HG02623 (cell line): ENCODE results near the gene ARHGAP23.
"Not testable (repeated sequence)": the region's sequence is repeated elsewhere in the genome, so short reads cannot be mapped to it uniquely, and the experiment has no call there.

Experiments
- ATAC-seq: cut with Tn5 transposase; IDR thresholded peaks from one replicate; pipeline ENCODE4 v1.9.1; 2021; ENCODE audit warnings: moderate library complexity; ENCODE audit not compliant: unreplicated experiment

The ARHGAP23 gene

DNA sequence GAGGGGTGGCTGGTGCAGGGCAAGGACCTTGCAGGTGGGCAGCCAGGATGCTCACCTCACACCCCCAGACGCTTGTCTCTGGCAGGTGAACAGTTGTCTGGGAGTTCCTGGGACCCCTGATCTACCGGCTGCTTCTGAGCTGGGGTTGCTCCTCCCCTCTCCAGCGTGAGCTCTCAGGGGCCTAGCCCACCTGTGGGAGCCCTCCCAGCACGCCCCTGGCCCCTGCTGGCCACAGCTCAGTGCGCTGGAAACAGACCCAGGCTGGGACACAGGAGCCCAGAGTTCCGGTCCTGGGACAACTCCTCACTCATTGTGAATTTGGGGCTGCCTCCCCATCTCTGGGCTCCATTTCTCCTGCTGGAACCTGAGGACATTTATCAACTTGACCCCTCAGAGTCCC is 30.3 kb downstream of the ARHGAP23 start:
- ATAC-seq, result no peak

DNA sequence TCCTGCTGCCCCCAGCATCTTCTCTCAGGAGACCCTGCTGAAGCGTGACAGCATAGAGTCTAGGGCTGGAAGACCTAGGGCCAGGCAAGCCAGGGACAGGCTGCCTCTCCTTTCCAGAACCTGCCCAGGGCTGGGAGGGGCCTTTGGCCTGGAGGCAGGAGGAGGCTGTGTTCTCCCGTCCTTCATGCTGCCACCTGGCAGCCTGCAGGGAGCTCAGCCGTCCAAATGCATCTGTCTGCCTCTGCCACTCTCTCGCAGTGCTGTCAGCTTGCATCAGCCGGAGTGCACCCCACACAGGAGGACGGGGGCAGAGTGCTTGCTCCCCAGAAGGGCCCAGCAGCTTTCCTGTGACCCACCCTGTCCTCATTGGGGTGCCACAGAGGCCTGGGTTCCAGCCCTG is 31.3 kb downstream of the ARHGAP23 start:
- ATAC-seq, result no peak

DNA sequence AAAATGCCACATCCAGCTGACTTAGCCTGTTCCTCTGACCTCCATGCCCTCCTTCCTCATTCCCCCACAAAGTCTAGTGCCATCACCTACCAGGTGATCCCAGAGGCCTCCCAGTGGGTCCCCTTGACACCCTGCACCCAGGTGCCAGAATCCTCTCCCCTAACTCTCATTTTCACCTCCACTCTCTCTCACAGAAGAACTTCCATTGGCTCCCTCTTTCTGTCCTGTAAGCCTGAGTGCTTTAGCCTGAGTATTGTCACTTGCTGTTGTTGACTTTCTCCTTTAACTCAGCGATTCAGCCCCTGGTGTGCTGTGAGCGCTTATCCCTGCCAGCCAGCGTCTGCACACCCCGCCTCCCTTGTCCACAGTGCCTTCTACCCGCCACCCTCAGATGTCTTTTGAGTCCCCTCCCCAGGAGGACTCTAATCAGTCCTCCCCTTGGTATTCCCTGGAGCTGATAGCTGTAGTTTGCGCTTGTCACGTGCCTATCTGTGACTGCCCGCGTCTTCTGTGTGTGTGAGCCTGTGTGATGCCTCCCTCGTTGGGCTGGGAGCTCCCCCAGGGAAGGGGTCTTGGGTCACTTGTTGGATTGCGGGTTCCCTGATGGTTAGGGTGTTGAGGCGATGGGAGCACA is 31.9 kb downstream of the ARHGAP23 start:
- ATAC-seq, result no peak

DNA sequence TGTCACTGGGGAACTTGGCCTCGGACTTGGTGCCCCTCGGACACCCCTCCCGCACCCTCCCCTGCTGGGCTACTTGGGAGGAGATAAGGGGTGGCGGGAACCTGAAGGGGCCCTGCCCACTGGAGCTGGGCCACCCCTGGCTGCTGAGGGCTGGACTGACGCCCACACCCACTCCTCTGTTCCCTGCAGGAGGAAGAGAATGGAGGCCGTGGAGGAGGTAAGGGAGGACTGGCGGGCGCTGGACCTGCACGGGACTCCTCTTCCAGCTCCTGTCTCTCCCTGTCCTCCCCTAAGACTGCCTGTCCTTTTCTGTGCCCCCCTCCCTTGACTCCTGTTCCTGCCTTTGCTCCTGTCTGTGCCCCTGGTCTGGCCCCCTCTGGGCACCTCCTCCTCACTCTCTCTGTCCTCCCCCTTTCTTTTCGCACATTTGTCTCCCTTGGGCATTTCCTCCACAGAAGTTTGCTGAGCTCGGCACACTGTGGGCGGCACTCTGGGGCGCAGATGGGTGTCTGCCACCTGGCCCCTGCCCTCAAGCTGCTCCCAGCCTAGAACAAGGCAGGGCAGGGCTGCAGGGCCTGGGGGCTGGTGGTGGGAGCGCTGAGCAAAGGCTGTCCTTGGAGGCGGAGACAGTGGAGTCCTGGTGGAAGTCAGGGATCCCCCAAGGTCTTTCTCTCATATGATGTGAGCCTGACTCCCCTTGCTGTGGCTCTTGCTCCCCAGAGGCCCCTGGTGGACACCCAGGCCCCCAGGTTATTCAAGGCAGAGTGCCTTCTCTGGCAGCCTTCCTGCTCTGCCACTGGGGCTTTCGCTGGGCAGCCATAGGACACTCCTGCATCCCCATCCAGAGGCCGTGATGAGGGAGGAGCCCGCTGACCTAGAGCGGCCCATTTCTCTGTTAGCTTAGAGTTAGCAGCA is 32.7 kb downstream of the ARHGAP23 start:
- no peak for ATAC-seq

DNA sequence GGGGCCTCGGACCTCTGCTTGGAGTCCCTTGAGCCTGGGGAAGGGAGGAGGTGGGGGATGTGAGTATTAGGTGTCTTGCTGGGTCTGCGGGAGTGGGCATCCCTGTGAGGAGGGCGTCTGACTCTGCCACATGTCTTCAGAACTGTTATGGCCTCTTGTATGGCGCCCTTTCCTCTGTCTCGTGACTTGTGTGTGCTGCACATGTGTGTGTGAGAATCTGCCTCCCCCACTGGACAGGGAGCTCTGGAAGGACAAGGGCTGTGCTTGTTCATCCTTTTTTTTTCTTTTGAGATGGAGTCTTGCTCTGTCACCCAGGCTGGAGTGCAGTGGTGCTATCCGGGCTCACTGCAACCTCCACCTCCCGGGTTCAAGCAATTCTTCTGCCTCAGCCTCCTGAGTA is 33.4 kb downstream of the ARHGAP23 start:
- no peak for ATAC-seq

DNA sequence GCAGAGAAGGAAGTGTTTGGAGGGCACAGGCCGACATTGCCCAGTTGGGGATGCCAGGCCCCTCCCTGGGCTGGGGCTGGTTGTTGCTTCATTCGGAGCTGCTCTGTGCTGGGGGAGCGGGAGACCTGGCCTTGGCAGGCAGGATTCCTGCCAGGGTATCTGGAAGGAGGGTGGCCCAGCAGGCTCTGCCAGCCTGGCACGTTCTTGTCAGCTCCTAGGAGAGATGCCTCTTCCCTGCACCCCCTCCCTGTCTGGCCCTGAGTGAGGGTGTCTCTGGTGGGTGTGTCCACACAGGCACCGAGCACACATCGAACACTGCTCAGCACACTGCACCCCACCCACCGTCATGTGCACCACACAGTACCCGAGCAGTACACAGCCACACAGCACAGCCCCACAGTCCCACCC is 35.2 kb downstream of the ARHGAP23 start:
- ATAC-seq, result no peak

DNA sequence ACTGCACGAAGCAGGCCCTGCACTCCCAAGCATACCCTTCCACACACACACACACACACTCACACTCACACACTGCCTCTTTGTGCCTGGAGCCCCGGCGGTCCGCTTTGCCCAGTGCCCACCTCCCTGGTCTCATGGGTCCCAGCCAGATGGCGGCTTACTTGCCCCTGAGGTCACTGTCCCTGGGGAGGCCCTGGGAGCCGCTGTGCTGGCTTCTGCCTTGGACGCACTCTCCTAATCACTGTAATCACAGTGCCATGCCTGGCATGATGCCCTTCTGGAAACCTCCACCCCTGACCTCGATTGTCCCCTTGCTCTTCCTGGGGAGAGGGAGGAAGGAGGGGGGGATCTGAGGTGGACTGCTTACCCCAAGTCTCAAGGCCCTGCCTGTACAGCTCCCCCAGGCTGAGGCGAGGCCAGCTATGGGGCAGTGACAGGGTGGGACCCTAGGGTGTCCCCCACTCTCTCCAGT is 36.0 kb downstream of the ARHGAP23 start:
- no peak for ATAC-seq

DNA sequence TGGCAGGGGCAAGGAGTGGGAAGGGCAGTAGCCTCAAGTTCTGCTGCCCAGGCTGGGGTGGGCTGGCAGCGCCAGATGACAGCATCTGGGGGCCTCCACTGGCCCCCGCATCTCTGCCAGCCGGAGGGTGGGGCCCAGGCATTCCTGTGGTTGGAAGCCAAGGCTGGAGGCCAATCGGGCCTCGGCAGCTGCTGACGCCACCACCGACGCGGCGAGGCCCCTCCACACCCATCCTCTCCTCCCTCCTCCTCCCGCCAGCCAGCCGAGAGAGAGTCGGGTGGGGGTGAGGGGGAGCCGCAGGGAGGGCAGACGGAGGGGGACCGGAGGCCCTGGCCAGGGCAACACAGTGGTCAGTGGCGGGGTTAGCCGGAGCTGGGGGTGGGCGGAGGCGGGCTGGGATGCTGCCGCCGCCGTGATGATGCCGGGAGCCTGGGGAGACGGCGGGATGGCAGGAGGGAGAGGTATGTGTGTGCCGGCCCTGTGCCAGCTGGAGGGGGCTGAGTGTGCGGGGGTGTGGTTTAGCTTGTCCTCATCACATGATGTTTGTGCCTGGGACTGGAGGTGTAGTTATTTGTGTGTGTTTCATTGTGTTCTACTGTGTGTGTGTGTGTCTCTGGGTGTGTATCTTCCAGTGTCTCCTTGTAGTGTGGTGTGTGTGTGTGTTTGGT is 36.6 kb downstream of the ARHGAP23 start:
- no peak for ATAC-seq

DNA sequence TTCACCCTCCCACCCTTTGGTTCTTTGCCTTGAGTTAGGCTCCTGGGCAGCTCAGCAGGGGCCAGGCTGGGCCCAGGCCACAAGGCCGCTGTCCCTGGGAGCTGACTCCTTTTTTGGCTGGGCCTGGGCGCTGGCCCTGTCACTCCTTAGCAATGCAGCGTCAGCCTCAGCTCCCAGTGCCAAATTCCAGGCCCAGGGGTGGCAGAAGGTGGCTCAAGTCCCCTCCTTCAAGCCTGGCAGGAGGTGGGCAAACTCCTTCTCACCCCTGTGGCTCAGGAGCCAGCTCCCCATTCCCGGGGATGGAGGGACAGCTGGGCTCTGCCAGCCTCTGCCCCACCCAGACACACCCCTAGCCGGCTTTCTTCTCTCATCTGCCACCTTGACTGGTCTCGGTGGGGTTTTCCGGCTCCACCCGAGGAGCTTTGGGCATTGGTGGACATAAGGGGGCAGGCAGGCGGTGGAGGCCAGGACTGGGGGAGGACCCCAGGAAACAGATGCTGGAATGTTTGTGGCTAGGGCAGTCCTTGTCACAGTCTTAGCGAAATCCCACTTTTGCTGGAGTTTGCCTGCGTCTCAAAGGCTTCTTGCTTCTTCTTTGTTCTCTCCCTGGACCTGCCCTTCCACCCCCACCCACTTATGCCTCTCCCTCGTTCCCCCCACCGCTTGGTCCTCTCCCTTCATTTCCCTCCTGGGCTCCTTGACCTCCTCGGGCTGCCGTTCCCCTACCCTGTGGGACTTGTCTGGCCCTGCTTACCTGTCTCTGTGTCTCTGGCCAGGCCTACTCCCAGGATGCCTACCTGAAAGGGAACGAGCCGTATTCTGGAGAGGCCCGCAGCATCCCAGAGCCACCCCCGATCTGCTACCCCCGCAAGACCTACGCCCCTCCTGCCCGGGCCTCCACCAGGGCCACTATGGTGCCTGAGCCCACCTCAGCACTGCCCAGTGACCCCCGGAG is 37.4 kb downstream of the ARHGAP23 start:
- ATAC-seq, result no peak

DNA sequence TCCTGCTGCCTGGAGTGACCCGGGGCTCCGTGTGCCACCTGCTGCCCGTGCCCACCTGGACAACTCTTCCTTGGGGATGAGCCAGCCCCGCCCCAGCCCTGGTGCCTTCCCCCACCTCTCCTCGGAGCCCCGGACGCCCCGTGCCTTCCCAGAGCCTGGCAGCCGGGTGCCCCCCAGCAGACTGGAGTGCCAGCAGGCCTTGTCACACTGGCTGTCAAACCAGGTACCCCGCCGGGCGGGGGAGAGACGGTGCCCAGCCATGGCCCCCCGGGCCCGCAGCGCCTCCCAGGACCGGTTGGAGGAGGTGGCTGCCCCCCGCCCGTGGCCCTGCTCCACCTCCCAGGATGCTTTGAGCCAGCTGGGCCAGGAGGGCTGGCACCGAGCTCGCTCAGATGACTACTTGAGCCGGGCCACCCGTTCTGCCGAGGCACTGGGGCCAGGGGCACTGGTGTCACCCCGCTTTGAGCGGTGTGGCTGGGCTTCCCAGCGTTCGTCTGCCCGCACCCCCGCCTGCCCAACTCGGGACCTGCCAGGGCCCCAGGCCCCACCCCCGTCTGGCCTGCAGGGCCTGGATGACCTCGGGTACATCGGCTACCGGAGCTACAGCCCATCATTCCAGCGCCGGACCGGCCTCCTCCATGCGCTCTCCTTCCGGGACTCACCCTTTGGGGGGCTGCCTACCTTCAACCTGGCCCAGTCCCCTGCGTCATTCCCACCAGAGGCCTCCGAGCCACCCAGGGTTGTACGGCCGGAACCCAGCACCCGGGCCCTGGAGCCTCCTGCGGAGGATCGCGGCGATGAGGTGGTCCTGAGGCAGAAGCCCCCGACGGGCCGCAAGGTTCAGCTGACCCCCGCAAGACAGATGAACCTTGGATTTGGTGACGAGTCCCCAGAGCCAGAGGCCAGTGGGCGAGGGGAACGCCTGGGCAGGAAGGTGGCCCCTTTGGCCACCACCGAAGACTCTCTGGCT is 38.4 kb downstream of the ARHGAP23 start:
- ATAC-seq, result no peak

DNA sequence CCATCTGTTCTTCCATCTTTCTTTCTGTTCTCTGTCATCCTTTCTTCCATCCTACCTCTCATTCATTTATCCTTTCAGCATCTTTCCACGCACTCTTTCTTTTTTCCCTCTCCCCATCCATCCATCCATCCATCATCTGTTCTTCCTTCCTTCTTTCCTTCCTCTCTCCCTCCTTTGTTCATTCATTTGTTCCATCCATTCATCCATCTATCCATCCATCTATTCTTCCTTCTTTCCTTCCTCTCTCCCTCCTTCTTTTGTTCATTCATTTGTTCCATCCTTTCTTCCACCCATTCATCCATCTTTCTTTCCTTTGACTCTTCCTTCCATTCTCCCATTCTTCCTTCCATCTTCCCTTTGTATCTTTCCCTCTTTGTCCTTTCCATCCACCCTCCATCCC is 39.2 kb downstream of the ARHGAP23 start:
- no peak for ATAC-seq

DNA sequence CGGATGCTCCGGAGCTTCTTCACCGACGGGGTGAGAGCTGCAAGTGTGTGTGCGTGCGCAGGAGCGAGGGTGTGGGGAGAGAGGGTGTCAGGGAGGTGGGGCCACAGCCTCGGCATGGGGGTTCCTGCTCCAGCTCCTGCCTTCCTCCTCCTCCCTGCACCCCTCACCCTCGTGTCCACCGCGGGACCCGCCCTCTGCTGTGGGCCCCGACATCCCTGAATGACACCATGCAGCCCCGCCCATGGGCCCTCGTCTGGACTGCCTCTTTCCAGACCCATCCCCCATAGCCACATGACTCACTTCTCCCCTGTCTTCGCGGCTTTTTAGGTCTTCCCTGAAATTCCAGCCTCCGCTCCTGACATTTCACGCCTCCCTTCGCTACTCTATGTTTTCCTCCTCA is 41.6 kb downstream of the ARHGAP23 start:
- no peak for ATAC-seq

DNA sequence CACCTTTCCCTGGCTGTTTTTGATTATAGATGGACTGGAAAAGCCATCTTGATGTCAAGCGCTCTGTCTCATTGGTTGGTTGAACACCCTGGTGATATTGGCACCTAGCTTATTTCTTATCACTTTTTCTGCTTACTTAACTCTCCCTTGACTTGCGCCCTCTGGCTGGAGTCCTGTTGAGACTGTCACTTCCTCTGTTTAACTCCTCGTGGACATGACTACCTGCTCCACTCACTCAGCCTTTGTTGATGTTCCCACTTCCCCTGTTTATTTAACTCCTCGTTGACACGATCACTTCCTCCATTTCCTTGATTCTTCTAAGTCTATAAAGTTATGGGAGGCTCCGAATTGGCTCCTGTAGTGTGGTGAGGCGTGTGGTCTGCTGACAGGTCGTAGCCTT is 43.0 kb downstream of the ARHGAP23 start:
- ATAC-seq, result not testable (repeated sequence)

DNA sequence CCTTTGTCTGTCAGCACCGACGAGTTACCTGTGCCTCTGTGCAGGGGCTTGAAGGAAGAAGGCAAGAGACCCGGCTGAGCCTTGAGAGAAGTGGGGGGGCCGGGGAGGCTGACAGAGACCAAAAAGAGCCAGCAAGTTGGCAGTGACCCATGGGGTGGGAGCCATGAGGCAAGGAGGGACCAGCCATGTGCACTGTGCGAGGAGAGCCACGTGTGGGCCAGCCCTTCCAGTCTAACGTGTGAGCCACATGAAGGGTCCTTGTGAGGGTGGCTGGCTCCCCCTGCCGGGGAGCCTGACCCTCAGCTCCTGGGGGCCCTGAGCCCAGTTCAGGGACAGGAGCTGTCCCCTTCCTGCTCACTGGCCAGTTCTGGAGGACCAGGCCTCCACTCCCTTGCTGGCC is 46.4 kb downstream of the ARHGAP23 start:
- ATAC-seq, result not testable (repeated sequence)

DNA sequence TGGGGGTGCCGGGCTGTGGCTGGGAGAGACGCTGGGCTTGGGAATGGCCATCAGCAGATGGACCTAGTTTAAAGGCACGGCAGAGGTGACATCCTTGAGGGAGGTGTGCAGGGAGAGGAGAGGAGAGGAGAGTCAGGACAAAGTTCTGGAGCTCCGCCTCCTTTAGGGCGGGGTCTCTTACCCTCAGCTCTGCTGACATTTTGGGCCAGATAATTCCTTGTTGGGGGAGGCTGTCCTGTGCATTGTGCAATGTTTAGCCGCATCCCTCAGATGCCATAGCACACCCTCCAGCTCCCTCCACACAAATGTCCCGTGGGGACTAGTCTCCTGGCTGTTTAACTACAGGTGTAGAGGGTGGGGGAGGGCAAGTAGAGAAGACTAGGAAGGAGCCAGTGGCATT is 48.3 kb downstream of the ARHGAP23 start:
- no peak for ATAC-seq

DNA sequence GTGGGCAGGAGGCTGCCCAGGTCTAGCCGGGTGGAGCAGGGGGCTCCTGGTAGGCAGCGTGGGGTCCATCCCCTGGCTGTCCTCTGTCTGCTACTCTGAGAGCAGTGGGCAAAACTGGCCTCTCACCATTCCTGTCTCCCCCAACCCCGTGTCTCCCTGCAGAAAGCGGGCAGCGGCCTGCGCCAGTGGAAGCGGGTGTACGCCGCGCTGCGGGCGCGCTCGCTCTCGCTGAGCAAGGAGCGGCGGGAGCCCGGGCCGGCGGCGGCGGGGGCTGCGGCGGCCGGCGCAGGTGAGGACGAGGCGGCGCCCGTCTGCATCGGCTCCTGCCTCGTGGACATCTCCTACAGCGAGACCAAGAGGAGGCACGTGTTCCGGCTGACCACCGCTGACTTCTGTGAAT is 49.2 kb downstream of the ARHGAP23 start:
- not testable (repeated sequence) for ATAC-seq

DNA sequence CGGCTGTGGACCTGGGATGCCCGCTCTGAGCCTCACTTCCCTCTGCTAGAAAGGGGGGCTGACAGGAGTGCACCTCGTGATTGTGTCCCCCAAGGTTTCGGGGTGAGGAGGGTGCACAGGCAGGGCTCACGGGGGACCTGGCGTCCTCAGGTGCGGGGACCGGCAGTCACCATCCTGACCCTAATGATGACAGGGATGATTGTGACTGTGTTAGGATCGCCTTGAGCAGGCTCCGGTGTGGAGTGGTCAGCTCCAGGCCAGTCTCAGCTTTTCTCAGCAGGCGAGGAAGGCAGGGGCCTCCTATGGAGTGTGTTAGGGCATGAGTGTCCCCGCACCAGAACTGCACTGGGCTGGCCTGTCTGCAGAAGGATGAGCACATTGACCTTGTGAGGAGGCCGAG is 49.7 kb downstream of the ARHGAP23 start:
- not testable (repeated sequence) for ATAC-seq

DNA sequence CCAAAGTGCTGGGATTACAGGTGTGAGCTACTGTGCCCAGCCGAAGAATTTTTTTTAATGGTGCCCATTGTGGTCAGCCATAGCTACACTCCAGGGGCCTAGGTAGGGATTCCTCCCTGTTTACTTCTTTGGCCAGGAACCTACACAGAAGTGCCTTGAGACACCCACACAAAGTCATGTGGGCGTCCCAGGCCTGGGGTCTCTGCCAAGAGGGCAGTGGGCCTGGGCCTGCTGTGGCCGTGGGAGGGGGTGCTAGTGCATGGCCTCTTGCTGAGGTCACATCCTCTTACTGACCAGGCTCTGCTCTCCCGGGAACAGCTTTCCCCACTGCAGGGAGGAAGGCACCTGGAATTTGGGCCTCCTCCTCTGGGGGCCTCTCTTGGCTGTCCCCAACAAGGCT is 50.4 kb downstream of the ARHGAP23 start:
- ATAC-seq, result not testable (repeated sequence)

DNA sequence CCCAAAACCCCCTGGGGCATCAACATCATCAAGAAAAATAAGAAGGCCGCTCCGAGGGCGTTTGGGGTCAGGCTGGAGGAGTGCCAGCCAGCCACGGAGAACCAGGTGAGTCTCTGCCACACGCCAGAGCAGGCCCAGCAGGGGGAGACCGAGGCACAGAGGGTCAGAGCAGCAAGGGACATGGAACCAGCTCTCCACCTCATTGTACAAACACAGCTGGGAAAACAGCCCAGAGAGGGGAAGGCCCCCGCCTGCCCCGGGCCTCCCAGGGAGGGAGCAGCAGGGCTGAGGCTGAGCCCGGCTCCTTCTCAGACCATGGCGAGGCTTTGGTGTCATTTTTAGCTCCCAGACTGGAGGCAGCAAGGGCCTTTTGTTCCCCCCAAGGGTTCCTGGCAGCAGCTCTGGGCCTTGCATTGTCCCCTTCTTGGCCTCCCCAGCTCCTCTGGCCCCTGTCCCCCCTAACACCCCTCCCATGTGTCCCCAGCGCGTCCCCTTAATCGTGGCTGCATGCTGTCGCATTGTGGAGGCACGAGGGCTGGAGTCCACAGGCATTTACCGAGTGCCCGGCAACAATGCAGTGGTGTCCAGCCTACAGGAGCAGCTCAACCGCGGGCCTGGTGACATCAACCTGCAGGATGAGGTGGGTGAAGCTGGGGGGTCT is 53.9 kb downstream of the ARHGAP23 start:
- ATAC-seq, result not testable (repeated sequence)
